Spleen (tissue), 11 donors: ENCODE results near the gene ITSN1. TPM values are rescaled to one million over a fixed set of nuclear protein-coding genes. Genes with fewer than 3 reads are reported as not detected.
"Not testable (repeated sequence)": the region's sequence is repeated elsewhere in the genome, so short reads cannot be mapped to it uniquely, and the experiment has no call there.

Experiments
- DNase-seq: peaks from one replicate; pipeline ENCODE4 v3.0.0-alpha.2; 2020
- H3K27ac ChIP-seq, 8 donors: fragments of 200-600 bp; sonication (generic) in 7 of 8; 1 replicate in 4 of 8; 2 replicates in 4 of 8; pipeline versions ENCODE4 v1.5.0 to v1.8.0; 2016 to 2021; ENCODE audit warnings: inconsistent platforms in 4 of 8, mild to moderate bottlenecking in 4 of 8, moderate library complexity in 1 of 8
- H3K27me3 ChIP-seq, 7 donors: fragments of 200-600 bp; sonication (generic) in 6 of 7; replicated peaks in 1 of 7; 1 replicate in 4 of 7; 2 replicates in 3 of 7; pipeline versions ENCODE4 v1.5.0 to v1.8.0; 2016 to 2021; ENCODE audit warnings: inconsistent platforms in 3 of 7, mild to moderate bottlenecking in 1 of 7
- H3K36me3 ChIP-seq, 6 donors: fragments of 200-600 bp; sonication (generic) in 5 of 6; 1 replicate in 4 of 6; 2 replicates in 2 of 6; pipeline versions ENCODE4 v1.5.0 to v1.8.0; 2016 to 2021; ENCODE audit warnings: inconsistent platforms in 2 of 6
- H3K4me1 ChIP-seq, 6 donors: fragments of 200-600 bp; sonication (generic) in 5 of 6; 1 replicate in 3 of 6; 2 replicates in 3 of 6; pipeline versions ENCODE4 v1.5.0 to v1.8.0; 2016 to 2021; ENCODE audit warnings: inconsistent platforms in 3 of 6
- H3K4me3 ChIP-seq, 8 donors: fragments of 200-600 bp; sonication (generic) in 7 of 8; 1 replicate in 4 of 8; 2 replicates in 4 of 8; pipeline versions ENCODE4 v1.5.0 to v1.8.0; 2016 to 2021; ENCODE audit warnings: inconsistent platforms in 4 of 8, mild to moderate bottlenecking in 4 of 8, moderate library complexity in 2 of 8
- H3K9me3 ChIP-seq, 8 donors: fragments of 200-600 bp; sonication (generic) in 7 of 8; 1 replicate in 4 of 8; 2 replicates in 4 of 8; pipeline versions ENCODE4 v1.5.0 to v1.8.0; 2016 to 2021; ENCODE audit warnings: inconsistent platforms in 4 of 8
- POLR2A ChIP-seq, 3 donors: fragments of 450-650 bp; IDR thresholded peaks; one replicate each; pipeline ENCODE4 v1.5.1; 2017; ENCODE audit warnings: antibody characterized with exemption in 3 of 3, mild to moderate bottlenecking in 1 of 3
- POLR2AphosphoS5 ChIP-seq, 3 donors: sonication (generic); formaldehyde crosslinking; IDR thresholded peaks; one replicate each; pipeline ENCODE4 v1.5.1; 2017; ENCODE audit warnings: antibody characterized with exemption in 3 of 3
- WGBS, 5 donors: extraction: QIAGEN DNeasy Blood & Tissue Kit in 3 of 5; methylation state at CpG; one replicate each; pipeline versions ENCODE4 v1.1.5 to v1.1.7; 2013 to 2018; 5-methylcytosine and 5-hydroxymethylcytosine counted together
- intact Hi-C: fragments of 100-400 bp; cut with DNase I; formaldehyde crosslinking; loops from one replicate; pipeline ENCODE4 v1.15.0; 2023; ENCODE audit warnings: low total_unique reads
- polyA plus RNA-seq, 3 donors: library from polyadenylated mRNA; stranded (reverse); fragments of 200-250 nt; gene quantifications; one replicate each; pipeline ENCODE4 v1.2.1, GENCODE V29; 2013
- total RNA-seq, 7 donors: library from RNA; depleted of rRNA in 3 of 7; stranded (reverse); fragments of >200 nt in 3 of 7; fragmentation: NEBNext Ultra II Directional in 4 of 7; extraction: Animal tissue kit (Norgen Biotek cat#: 25700) in 4 of 7; gene quantifications; one replicate each; pipeline versions ENCODE4 v1.1.0 to v1.2.1, GENCODE V29; 2016 to 2021
- TF ChIP-seq, protein P1 (sequence below), 11 experiments: fragments of 200-600 bp in 7 of 11; fragments of 450-650 bp in 4 of 11; sonication (generic) in 4 of 11; IDR thresholded peaks in 8 of 11; conservative IDR thresholded peaks in 3 of 11; 1 replicate in 7 of 11; 2 replicates in 4 of 11; pipeline versions ENCODE4 v1.4.0 to v1.8.0; 2016 to 2021; ENCODE audit warnings: antibody characterized with exemption in 11 of 11, inconsistent platforms in 4 of 11, mild to moderate bottlenecking in 1 of 11
- donor health status: healthy with polysubstance abuse.
- donor health status: DM: no; HTN: no; CAD: no; lungs with moderate emphysema.
- donor health status: DM: no; HTN: no; CAD: no.
- donor health status: Bipolar disorder and iron deficiency.
- donor health status: healthy.
- donor health status: DM: no; HTN: no; CAD: no.
- donor health status: DM: yes; HTN: yes; CAD: no.

ITSN1 gene
- total and polyA plus RNA-seq, 10 donors = 4.1 to 89.0 (median 42.6) TPM

GRCh38 chr21:33708874-33709273 is 66.6 kb downstream of the ITSN1 start:
- 95 to 98% (median 96%) methylated on average over 2 of the region's 2 CpGs for WGBS, 5 donors
- peaks cover 0 to 8% (median 2%) of the 10 kb centered on the region in 6 donors for H3K4me1 ChIP-seq
- intact Hi-C loops = no loop called here
- TF ChIP-seq POLR2A (IDR thresholded peaks at IDR 0.05) (no peak), POLR2AphosphoS5 (IDR thresholded peaks at IDR 0.05) (no peak)
- TF ChIP-seq, protein P1, sequence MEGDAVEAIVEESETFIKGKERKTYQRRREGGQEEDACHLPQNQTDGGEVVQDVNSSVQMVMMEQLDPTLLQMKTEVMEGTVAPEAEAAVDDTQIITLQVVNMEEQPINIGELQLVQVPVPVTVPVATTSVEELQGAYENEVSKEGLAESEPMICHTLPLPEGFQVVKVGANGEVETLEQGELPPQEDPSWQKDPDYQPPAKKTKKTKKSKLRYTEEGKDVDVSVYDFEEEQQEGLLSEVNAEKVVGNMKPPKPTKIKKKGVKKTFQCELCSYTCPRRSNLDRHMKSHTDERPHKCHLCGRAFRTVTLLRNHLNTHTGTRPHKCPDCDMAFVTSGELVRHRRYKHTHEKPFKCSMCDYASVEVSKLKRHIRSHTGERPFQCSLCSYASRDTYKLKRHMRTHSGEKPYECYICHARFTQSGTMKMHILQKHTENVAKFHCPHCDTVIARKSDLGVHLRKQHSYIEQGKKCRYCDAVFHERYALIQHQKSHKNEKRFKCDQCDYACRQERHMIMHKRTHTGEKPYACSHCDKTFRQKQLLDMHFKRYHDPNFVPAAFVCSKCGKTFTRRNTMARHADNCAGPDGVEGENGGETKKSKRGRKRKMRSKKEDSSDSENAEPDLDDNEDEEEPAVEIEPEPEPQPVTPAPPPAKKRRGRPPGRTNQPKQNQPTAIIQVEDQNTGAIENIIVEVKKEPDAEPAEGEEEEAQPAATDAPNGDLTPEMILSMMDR (IDR thresholded peaks at IDR 0.05 in 8 of 11, conservative IDR thresholded peaks at IDR 0.05 in 3 of 11) = no peak
- no peak overlapping the region for H3K27ac ChIP-seq
- H3K27me3 ChIP-seq = no peaks in the 10 kb centered on the region
- no peaks in the 10 kb centered on the region for H3K36me3 ChIP-seq
- DNase-seq = no peak
- no peak overlapping the region for H3K4me3 ChIP-seq
- peaks cover 0 to 29% (median 20%) of the 10 kb centered on the region in 8 donors for H3K9me3 ChIP-seq

GRCh38 chr21:33712022-33712803 is 69.9 kb downstream of the ITSN1 start:
- WGBS, 5 donors = 70 to 88% (median 83%) methylated on average over 3 of the region's 3 CpGs
- DNase-seq = no peak
- Histone ChIP-seq H3K27ac (no peak overlapping the region), H3K36me3 (no peaks in the 10 kb centered on the region), H3K4me3 (no peak overlapping the region), H3K4me1 (peaks cover 0 to 8% (median 0%) of the 10 kb centered on the region in 6 donors), H3K9me3 (peaks cover 0 to 29% (median 20%) of the 10 kb centered on the region in 8 donors), H3K27me3 (no peaks in the 10 kb centered on the region)
- TF ChIP-seq, protein P1 (IDR thresholded peaks at IDR 0.05 in 8 of 11, conservative IDR thresholded peaks at IDR 0.05 in 3 of 11) = no peak
- TF ChIP-seq POLR2AphosphoS5 (IDR thresholded peaks at IDR 0.05) (no peak), POLR2A (IDR thresholded peaks at IDR 0.05) (no peak)
- intact Hi-C loops = no loop called here

GRCh38 chr21:33721081-33721480 is 78.8 kb downstream of the ITSN1 start:
- H3K4me3 ChIP-seq = no peak overlapping the region
- peaks cover 0 to 2% (median 0%) of the 10 kb centered on the region in 6 donors for H3K4me1 ChIP-seq
- TF ChIP-seq, protein P1 (IDR thresholded peaks at IDR 0.05 in 8 of 11, conservative IDR thresholded peaks at IDR 0.05 in 3 of 11) = no peak
- no peak for TF ChIP-seq POLR2A (IDR thresholded peaks at IDR 0.05)
- TF ChIP-seq POLR2AphosphoS5 (IDR thresholded peaks at IDR 0.05) = no peak
- no peak for DNase-seq
- peaks cover 0 to 37% (median 0%) of the 10 kb centered on the region in 6 donors for H3K36me3 ChIP-seq
- no peaks in the 10 kb centered on the region for H3K27me3 ChIP-seq
- no peak overlapping the region for H3K27ac ChIP-seq
- 83 to 96% (median 94%) methylated on average over 2 of the region's 2 CpGs for WGBS, 5 donors
- intact Hi-C loops = no loop called here
- no peaks in the 10 kb centered on the region for H3K9me3 ChIP-seq

GRCh38 chr21:33729139-33729538 is 86.8 kb downstream of the ITSN1 start:
- DNase-seq, H3K4me3 ChIP-seq, H3K9me3 ChIP-seq, H3K27me3 ChIP-seq, intact Hi-C loops: not testable (repeated sequence)
- peaks cover 0 to 23% (median 5%) of the 10 kb centered on the region in 6 donors for H3K4me1 ChIP-seq
- peaks cover 0 to 19% (median 0%) of the 10 kb centered on the region in 6 donors for H3K36me3 ChIP-seq
- WGBS, 5 donors = 79 to 94% (median 92%) methylated on average over 3 of the region's 3 CpGs
- H3K27ac ChIP-seq = peak overlapping the region in 4 of 8 donors; percentile 29 to 67 (median 59)
